ENCODE data around the gene ISCA2. TPM values are rescaled to one million over a fixed set of nuclear protein-coding genes. Genes with fewer than 3 reads are reported as not detected.

The ISCA2 gene
- total RNA-seq, 1 donor from 2014 or later, result 26.0 TPM

DNA sequence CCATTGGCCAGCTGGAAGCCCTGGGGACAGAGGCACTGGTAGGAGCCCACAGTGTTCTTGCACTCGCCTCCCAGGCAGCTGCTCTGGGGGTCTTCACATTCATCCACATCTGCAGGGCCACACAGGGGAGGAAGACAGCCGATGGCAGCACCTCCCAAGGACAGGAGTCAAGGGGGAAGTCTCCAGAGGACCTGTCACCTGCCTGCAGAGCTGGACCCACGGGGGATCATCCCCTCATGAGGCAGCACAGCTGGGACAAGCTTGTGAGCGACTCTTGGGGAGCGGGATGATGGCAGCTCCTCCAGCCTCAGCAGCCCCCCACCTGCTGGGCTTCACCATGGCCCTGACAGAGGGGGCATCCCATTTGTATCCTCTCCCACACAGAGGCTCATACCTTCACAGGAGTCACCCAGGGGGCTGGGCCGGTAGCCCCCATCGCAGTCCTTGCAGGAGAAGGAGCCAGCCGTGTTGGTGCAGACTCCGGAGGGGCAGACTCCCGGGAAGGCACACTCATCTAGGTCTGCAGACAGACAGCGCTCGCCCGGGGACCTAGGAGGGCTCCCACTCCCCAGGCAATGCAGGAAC lies 15.4 kb downstream of the ISCA2 start:
- no peak for TF ChIP-seq CTCF (IDR thresholded peaks at IDR 0.05)
- TF ChIP-seq POLR2A (IDR thresholded peaks at IDR 0.05), result no peak
- no peak for TF ChIP-seq POLR2AphosphoS5 (IDR thresholded peaks at IDR 0.05; ENCODE audit: insufficient read depth in 1 of 2, low read depth in 1 of 2)
- no peak for DNase-seq (ENCODE audit: extremely low spot score in 2 of 2)
- Histone ChIP-seq H3K27ac (no peak overlapping the region), H3K9me3 (no peaks in the 10 kb centered on the region), H3K4me3 (no peak overlapping the region), H3K27me3 (no peaks in the 10 kb centered on the region), H3K36me3 (peaks cover 0 to 18% of the 10 kb centered on the region in 2 donors), H3K4me1 (no peaks in the 10 kb centered on the region)
- intact Hi-C loops (cut with DNase I), result no loop called here

- no peak for DNase-seq (ENCODE audit: extremely low spot score in 2 of 2)
- H3K27ac ChIP-seq, result no peak overlapping the region
- TF ChIP-seq CTCF (IDR thresholded peaks at IDR 0.05) (no peak), POLR2A (IDR thresholded peaks at IDR 0.05) (no peak), POLR2AphosphoS5 (IDR thresholded peaks at IDR 0.05; ENCODE audit: insufficient read depth in 1 of 2, low read depth in 1 of 2) (no peak)
- no peaks in the 10 kb centered on the region for H3K9me3 ChIP-seq
- no peak overlapping the region for H3K4me3 ChIP-seq
- peaks cover 0 to 18% of the 10 kb centered on the region in 2 donors for H3K36me3 ChIP-seq
- no peaks in the 10 kb centered on the region for H3K4me1 ChIP-seq
- intact Hi-C loops (cut with DNase I), result no loop called here
- no peaks in the 10 kb centered on the region for H3K27me3 ChIP-seq
Measured at GRCh38 chr14:74509587-74510222, 16.1 kb downstream of the ISCA2 start.

DNA sequence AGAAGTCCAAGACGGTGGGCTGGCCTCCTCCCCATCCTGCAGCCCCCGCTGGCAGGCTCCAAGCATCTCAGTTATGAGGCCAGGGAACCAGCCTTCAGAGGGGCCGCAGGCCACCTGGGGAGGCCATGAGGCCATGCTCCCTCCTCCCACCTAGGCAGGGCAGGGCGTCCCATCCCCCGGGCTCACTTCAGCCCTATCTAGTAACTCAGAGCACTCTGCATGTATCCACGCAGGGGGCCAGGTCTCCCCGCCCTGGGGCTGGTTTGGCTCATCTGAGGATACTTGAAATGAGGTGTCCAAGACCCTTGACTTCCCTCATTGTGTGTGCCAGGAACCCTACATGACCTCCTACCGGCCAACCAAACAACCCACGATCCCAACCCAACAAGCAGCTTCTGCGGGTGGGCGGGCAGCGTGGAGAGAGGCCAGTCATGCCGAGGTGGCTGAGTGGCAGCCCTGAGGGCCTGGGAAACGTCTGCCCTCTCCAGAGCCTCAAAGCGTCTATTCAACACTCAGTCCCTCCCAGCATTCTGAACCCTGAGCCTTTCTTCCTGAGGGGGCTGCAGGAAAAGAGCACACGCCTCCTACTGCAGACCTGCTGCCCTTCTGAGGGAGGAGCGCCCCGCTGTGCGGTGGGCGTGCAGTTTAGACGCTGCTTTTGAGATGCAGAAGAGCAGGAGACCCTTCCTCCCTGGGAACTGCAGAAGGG lies 16.8 kb downstream of the ISCA2 start:
- Histone ChIP-seq H3K27ac (no peak overlapping the region), H3K9me3 (no peaks in the 10 kb centered on the region), H3K27me3 (no peaks in the 10 kb centered on the region), H3K4me3 (no peak overlapping the region), H3K36me3 (peaks cover 0 to 18% of the 10 kb centered on the region in 2 donors), H3K4me1 (no peaks in the 10 kb centered on the region)
- no peak for DNase-seq (ENCODE audit: extremely low spot score in 2 of 2)
- TF ChIP-seq POLR2AphosphoS5 (IDR thresholded peaks at IDR 0.05; ENCODE audit: insufficient read depth in 1 of 2, low read depth in 1 of 2) (no peak), POLR2A (IDR thresholded peaks at IDR 0.05) (no peak), CTCF (IDR thresholded peaks at IDR 0.05) (no peak)
- intact Hi-C loops (cut with DNase I), result no loop called here

GRCh38 chr14:74510959-74511409 lies 17.4 kb downstream of the ISCA2 start:
- TF ChIP-seq POLR2A (IDR thresholded peaks at IDR 0.05) (no peak), CTCF (IDR thresholded peaks at IDR 0.05) (no peak), POLR2AphosphoS5 (IDR thresholded peaks at IDR 0.05; ENCODE audit: insufficient read depth in 1 of 2, low read depth in 1 of 2) (no peak)
- Histone ChIP-seq H3K27me3 (no peaks in the 10 kb centered on the region), H3K4me1 (no peaks in the 10 kb centered on the region), H3K27ac (no peak overlapping the region), H3K4me3 (no peak overlapping the region), H3K36me3 (peaks cover 0 to 18% of the 10 kb centered on the region in 2 donors), H3K9me3 (no peaks in the 10 kb centered on the region)
- intact Hi-C loops (cut with DNase I), result no loop called here
- no peak for DNase-seq (ENCODE audit: extremely low spot score in 2 of 2)

Data from vagina (tissue), 2 donors.